ENCODE data around the gene KDM8.

KDM8 gene

DNA sequence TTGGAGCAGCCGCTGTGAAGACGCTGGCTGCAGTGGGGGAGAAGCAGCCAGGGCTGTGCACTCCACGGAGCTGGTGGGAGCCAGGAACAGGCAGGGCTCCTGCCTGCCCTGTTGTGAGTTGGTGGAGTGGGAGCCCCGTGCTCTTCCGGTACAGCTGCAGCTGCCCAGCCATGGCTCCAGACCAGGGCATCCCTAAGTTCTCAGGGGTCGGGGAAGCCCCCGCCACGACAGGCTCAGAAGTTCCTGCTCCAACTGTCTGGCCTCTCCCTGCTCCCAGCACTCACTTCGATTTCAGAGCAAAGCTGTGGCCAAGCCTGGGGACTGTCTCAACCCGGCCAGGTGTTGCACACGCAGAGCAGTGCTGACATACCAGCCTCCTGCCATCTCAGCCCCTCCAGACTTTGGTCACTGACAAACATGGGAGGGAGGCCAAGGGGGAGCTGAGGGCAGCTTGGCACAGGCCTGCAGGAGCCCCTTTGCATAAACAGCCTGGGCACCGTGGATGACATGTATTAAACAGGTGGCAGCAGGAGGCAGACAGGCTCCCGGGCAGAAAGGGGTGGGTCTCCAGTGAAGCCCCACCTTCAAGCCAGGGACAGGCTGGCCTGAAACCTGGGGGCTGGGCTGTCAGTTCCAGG, 13.9 kb upstream of the KDM8 start:
- Histone ChIP-seq H3K27ac (ENCODE audit: low read depth, low read length, poor library complexity, severe bottlenecking) (peak overlapping the region; percentile 54), H3K4me3 (ENCODE audit: low read depth, low read length, poor library complexity, severe bottlenecking) (no peak overlapping the region), H3K4me1 (ENCODE audit: insufficient read depth, low read length, severe bottlenecking) (peaks cover 14% of the 10 kb centered on the region), H3K9ac (ENCODE audit: low read length) (peak overlapping the region; percentile 25; the same call in 1 of the 2 replicates), H3K36me3 (ENCODE audit: insufficient read depth, low read length) (no peaks in the 10 kb centered on the region), H3K4me2 (ENCODE audit: low read length) (peak overlapping the region; percentile 30; the same call in 1 of the 2 replicates), H3K27me3 (ENCODE audit: insufficient read depth, low read length) (no peaks in the 10 kb centered on the region), H3K9me3 (ENCODE audit: low read length) (no peaks in the 10 kb centered on the region), H3K79me2 (ENCODE audit: insufficient read depth, low read length) (no peaks in the 10 kb centered on the region), H3F3A (ENCODE audit: insufficient read depth, low read length) (no peaks in the 10 kb centered on the region), H4K20me1 (ENCODE audit: insufficient read depth, low read length) (no peaks in the 10 kb centered on the region), H3K9me2 (ENCODE audit: low read depth, low read length) (no peaks in the 10 kb centered on the region), H2AFZ (ENCODE audit: low read length) (0 out of 2 replicates have a peak overlapping the region, but pooled peaks have one; percentile 9)
- no peak for TF ChIP-seq EZH2 (IDR thresholded peaks at IDR 0.05; ENCODE audit: borderline replicate concordance, low read length)
- TF ChIP-seq, protein P1, sequence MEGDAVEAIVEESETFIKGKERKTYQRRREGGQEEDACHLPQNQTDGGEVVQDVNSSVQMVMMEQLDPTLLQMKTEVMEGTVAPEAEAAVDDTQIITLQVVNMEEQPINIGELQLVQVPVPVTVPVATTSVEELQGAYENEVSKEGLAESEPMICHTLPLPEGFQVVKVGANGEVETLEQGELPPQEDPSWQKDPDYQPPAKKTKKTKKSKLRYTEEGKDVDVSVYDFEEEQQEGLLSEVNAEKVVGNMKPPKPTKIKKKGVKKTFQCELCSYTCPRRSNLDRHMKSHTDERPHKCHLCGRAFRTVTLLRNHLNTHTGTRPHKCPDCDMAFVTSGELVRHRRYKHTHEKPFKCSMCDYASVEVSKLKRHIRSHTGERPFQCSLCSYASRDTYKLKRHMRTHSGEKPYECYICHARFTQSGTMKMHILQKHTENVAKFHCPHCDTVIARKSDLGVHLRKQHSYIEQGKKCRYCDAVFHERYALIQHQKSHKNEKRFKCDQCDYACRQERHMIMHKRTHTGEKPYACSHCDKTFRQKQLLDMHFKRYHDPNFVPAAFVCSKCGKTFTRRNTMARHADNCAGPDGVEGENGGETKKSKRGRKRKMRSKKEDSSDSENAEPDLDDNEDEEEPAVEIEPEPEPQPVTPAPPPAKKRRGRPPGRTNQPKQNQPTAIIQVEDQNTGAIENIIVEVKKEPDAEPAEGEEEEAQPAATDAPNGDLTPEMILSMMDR (IDR thresholded peaks at IDR 0.05; ENCODE audit: low read length) = no peak

GRCh38 chr16:27190316-27190871, 12.9 kb upstream of the KDM8 start:
- H3K27ac ChIP-seq (ENCODE audit: low read depth, low read length, poor library complexity, severe bottlenecking) = peak overlapping the region; percentile 54
- no peaks in the 10 kb centered on the region for H3K27me3 ChIP-seq (ENCODE audit: insufficient read depth, low read length)
- H3F3A ChIP-seq (ENCODE audit: insufficient read depth, low read length) = no peaks in the 10 kb centered on the region
- no peaks in the 10 kb centered on the region for H3K79me2 ChIP-seq (ENCODE audit: insufficient read depth, low read length)
- H3K4me2 ChIP-seq (ENCODE audit: low read length) = no peak overlapping the region
- no peak overlapping the region for H2AFZ ChIP-seq (ENCODE audit: low read length)
- H4K20me1 ChIP-seq (ENCODE audit: insufficient read depth, low read length) = no peaks in the 10 kb centered on the region
- no peaks in the 10 kb centered on the region for H3K36me3 ChIP-seq (ENCODE audit: insufficient read depth, low read length)
- no peak overlapping the region for H3K4me3 ChIP-seq (ENCODE audit: low read depth, low read length, poor library complexity, severe bottlenecking)
- no peaks in the 10 kb centered on the region for H3K9me3 ChIP-seq (ENCODE audit: low read length)
- H3K9ac ChIP-seq (ENCODE audit: low read length) = no peak overlapping the region
- no peaks in the 10 kb centered on the region for H3K9me2 ChIP-seq (ENCODE audit: low read depth, low read length)
- peaks cover 14% of the 10 kb centered on the region for H3K4me1 ChIP-seq (ENCODE audit: insufficient read depth, low read length, severe bottlenecking)
- no peak for TF ChIP-seq EZH2 (IDR thresholded peaks at IDR 0.05; ENCODE audit: borderline replicate concordance, low read length)
- TF ChIP-seq, protein P1 (IDR thresholded peaks at IDR 0.05; ENCODE audit: low read length) = no peak

- no peak overlapping the region for H2AFZ ChIP-seq (ENCODE audit: low read length)
- no peak overlapping the region for H3K4me3 ChIP-seq (ENCODE audit: low read depth, low read length, poor library complexity, severe bottlenecking)
- H3K27me3 ChIP-seq (ENCODE audit: insufficient read depth, low read length) = no peaks in the 10 kb centered on the region
- no peaks in the 10 kb centered on the region for H3K9me2 ChIP-seq (ENCODE audit: low read depth, low read length)
- no peaks in the 10 kb centered on the region for H3K36me3 ChIP-seq (ENCODE audit: insufficient read depth, low read length)
- H3K4me1 ChIP-seq (ENCODE audit: insufficient read depth, low read length, severe bottlenecking) = peaks cover 14% of the 10 kb centered on the region
- H3F3A ChIP-seq (ENCODE audit: insufficient read depth, low read length) = no peaks in the 10 kb centered on the region
- H4K20me1 ChIP-seq (ENCODE audit: insufficient read depth, low read length) = no peaks in the 10 kb centered on the region
- no peak overlapping the region for H3K9ac ChIP-seq (ENCODE audit: low read length)
- H3K4me2 ChIP-seq (ENCODE audit: low read length) = no peak overlapping the region
- no peak overlapping the region for H3K27ac ChIP-seq (ENCODE audit: low read depth, low read length, poor library complexity, severe bottlenecking)
- H3K9me3 ChIP-seq (ENCODE audit: low read length) = 0 out of 2 replicates have a peak, but pooled peaks cover 3% of the 10 kb centered on the region
- TF ChIP-seq, protein P1 (IDR thresholded peaks at IDR 0.05; ENCODE audit: low read length) = no peak
- no peak for TF ChIP-seq EZH2 (IDR thresholded peaks at IDR 0.05; ENCODE audit: borderline replicate concordance, low read length)
- no peaks in the 10 kb centered on the region for H3K79me2 ChIP-seq (ENCODE audit: insufficient read depth, low read length)
Measured at GRCh38 chr16:27191352-27191924, 11.9 kb upstream of the KDM8 start.

Data from OCI-LY1 (cell line).